HG03571 (cell line): ENCODE results near the gene DTX3L.
"Not testable (repeated sequence)": the region's sequence is repeated elsewhere in the genome, so short reads cannot be mapped to it uniquely, and the experiment has no call there.

ENCODE experiments used
- ATAC-seq: cut with Tn5 transposase; IDR thresholded peaks from one replicate; pipeline ENCODE4 v1.9.1; 2021; ENCODE audit not compliant: unreplicated experiment

DTX3L gene

DNA sequence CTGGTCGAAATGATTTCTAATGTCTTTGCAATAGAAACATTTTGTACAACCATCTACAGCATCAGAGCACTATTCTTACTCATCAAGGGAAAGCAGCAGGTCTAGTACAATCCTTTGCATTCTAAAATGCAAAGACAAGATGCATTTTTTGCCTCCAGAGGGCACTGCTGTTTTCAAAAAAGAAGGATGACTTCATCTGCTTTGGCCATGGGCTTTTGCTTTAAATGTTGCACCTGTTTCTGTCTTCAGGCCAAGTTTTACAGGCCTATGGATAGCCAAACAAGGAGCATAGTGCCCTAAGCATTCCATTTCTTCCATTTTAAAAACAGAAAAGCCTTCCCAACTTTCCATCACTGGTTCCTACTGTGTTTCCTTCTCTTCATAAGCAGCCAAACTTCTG lies 3.5 kb upstream of the DTX3L start:
- ATAC-seq = no peak

GRCh38 chr3:122562923-122563716 lies 1.0 kb upstream of the DTX3L start:
- ATAC-seq = no peak

GRCh38 chr3:122563717-122564025 lies 467 bp upstream of the DTX3L start:
- peak; percentile 11 for ATAC-seq

GRCh38 chr3:122568131-122568530 lies 4.0 kb downstream of the DTX3L start:
- not testable (repeated sequence) for ATAC-seq

DNA sequence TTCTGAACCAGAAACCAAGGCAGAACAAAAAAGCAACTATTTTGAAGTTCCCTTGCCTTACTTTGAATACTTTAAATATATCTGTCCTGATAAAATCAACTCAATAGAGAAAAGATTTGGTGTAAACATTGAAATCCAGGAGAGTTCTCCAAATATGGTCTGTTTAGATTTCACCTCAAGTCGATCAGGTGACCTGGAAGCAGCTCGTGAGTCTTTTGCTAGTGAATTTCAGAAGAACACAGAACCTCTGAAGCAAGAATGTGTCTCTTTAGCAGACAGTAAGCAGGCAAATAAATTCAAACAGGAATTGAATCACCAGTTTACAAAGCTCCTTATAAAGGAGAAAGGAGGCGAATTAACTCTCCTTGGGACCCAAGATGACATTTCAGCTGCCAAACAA lies 4.6 kb downstream of the DTX3L start:
- no peak for ATAC-seq

- no peak for ATAC-seq
These were observed 8.8 kb downstream of the DTX3L start for GRCh38 chr3:122572940-122573412.

- peak; percentile 84 for ATAC-seq
These were observed 12.2 kb downstream of the DTX3L start for GRCh38 chr3:122576174-122576940.

DNA sequence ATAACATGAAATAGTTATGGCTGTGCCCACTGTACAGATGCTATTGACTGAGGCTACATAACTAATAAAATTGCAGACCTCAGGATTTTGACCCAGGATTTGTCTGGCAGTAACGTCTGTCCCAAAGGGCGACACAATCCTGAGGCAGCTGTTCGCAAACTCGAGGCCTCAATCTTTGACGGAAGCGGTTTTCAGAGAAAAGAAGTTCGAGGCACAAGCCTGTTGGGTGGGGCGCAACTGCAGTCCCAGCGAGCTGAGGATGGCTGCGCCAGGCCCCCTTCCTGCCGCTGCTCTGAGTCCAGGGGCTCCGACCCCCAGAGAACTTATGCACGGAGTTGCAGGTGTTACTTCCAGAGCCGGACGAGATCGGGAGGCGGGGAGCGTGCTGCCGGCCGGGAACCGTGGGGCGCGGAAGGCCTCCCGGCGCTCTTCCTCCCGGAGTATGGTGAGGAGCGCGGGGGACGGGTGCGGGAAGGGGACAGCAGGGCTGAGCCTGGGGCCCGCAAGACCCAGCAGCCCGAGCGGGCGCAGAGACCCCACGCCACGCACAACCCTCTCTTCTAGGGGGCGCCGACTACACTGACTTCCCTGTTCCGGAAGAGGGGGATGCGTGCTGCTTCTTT lies 13.4 kb downstream of the DTX3L start, which contains the start of gene PARP15:
Gene PARP15, plus strand, starts transcription at position 242 of the 623 bp plus-strand sequence. Its CDS starts 18 bp downstream, at position 260.
- no peak for ATAC-seq

DNA sequence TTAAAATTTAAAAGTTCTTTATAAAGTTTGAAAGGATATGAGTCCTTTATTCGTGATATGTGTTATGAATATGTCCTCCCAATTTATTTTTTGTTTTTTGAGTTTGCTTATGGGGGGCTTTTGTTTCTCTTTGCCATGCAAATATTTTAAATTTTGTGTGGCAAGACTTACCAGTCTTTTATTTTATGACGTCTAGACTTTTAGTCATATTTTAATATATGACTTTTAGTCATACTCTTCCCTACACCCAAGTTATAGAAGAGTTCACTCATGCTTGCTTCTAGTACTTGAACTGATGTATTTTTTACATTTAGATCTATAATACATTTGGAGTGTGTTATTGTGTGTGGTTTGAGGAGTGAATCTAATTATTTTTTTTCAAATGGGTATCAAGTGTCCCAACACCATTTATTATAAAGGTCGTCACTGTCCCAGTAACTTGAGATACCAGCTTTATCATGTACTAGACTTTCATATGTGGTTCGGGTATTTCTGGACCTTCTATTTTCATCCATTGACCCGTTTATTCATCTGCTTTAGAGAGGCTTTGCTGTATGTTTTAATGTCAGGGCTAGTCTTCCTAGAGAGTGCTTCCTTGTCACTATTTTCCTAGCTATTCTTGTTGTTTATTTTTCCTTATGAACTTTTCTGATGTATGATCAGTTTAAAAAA lies 14.1 kb downstream of the DTX3L start:
- no peak for ATAC-seq

DNA sequence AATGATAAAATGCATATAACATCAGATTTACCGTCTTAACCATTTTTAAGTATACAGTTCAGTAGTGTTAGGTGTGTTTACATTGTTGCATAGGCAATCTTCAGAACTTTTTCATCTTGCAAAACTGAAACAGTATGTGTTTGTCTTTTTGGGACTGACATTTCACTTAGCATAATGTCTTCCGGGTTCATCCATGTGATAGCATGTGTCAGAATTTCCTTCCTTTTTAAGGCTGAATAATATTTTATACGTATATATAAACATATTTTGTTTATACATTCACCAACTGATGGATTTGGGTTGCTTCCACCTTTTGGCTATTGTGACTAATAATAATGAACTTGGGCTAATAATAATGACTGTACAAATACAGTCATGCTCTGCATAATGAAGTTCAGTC lies 16.3 kb downstream of the DTX3L start:
- ATAC-seq = no peak

GRCh38 chr3:122581622-122582021 lies 17.5 kb downstream of the DTX3L start:
- ATAC-seq = no peak

GRCh38 chr3:122582390-122582789 lies 18.3 kb downstream of the DTX3L start:
- no peak for ATAC-seq

- ATAC-seq = no peak
These were observed 22.0 kb downstream of the DTX3L start for GRCh38 chr3:122586098-122586497.

DNA sequence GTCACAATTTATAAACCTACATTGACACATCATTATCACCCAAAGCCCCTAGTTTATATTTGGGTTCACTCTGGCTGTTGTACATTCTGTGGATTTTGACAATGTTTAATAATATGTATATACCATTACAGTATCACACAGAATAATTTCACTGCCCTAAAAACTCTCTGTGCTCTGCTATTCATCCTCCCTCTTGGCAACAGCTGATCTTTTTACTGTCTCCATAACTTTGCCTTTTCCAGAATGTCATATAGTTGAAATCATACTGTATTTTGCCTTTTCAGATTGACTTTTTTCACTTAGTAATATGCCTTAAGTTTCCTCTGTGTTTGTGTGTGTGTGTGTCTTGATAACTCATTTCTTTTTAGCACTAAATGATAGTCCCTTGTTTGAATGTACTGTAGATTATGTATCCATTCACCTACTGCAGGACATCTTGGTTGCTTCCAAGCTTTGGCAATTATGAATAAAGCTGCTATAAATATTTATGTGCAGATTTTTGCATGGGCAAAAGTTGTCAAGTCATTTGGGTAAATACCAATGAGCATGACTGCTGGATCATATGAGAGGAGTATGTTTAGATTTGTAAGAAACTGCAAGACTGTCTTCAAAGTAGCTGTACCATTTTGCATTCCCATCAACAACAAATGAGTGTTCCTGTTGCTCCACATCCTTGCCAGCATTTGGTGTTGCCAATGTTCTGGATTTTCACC lies 22.8 kb downstream of the DTX3L start:
- no peak for ATAC-seq

DNA sequence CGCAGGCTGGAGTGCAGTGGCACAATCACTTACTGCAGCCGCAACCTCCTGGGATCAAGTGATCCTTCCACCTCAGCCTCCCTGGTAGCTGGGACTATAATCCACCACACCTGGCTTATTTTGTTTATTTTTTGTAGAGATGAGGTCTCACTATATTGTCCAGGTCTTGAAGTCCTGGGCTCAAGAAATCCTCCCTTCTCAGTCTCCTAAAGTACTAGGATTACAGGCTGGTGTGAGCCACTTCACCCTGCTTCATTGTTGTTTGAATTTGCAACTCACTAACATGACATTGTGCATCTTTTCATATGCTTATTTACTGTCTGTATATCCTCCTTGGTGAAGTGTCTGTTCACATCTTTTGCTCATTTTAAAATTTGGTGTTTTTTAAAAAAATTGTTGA lies 23.4 kb downstream of the DTX3L start:
- no peak for ATAC-seq

DNA sequence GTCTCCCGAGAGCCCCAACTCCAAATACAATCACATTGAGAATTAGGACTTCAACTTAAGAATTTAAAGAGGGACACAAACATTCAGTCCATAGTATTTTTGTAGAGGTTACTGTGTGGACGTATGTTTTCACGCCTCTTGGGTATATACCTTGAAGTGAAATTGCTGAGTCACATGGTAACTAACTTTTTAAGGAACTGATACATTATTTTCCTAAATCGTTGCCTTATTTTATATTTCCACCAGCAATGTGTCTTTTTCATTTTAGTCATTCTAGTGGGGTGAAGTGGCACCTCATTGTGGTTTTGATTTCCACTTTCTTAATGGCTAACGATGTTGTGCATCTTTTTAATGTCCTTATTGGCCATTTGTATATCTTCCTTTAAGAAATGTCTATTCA lies 25.2 kb downstream of the DTX3L start:
- no peak for ATAC-seq

DNA sequence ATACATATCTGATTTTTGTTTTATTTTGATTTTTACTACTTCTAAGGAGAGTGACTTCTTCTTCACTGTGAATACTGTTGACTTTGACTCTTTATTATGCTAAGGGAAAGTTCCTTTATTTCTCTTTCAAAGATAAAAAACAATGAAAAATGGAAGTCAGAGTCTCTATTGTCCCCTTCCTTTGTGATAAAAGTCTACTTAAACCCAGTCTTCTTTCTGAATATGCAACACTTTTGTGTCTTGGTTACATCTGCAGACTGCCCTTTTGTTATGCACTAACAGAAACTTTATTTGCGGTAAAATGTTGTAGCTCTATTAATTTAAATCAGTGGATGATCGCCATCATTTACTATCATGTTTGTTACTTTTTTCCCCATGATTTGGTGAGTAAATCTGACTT lies 26.5 kb downstream of the DTX3L start:
- no peak for ATAC-seq

GRCh38 chr3:122594025-122594424 lies 29.9 kb downstream of the DTX3L start:
- ATAC-seq = no peak

GRCh38 chr3:122598151-122598550 lies 34.0 kb downstream of the DTX3L start:
- no peak for ATAC-seq

DNA sequence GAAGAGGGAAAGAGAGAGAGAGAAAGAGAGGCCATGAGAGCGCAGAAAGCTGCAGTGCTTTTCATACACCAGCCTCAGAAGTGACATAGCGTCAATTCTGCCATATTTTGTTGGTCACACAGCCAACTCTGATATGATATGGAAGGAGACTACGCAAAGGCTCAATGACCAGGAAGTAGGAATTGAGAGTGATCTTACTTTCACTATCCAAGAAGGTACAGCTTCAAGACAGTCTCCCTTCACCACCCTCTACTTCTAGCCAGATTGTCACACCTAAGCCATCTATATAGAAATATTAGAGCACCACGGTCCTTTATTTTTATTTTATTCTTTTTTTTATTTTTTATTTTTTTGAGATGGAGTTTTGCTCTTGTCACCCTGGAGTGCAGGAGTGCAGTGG lies 34.4 kb downstream of the DTX3L start:
- ATAC-seq = no peak
